Stimulated activated CD4-positive, alpha-beta T cell treated with anti-CD3 and anti-CD28 coated beads, Interleukin-12 subunit alpha, Interleukin-12 subunit beta, amount 100 ng/mL, for 24 hours (primary cell): ENCODE measurements around the gene PRTG.
"Not testable (repeated sequence)": the region's sequence is repeated elsewhere in the genome, so short reads cannot be mapped to it uniquely, and the experiment has no call there.

Experiments
- DNase-seq, 2 experiments: peaks; one replicate each; pipeline ENCODE4 v3.0.0-alpha.2; 2020; ENCODE audit warnings: low read depth in 2 of 2

Gene PRTG

GRCh38 chr15:55630858-55631257 lies 112.1 kb downstream of the PRTG start:
- no peak for DNase-seq

GRCh38 chr15:55628369-55628730 lies 114.6 kb downstream of the PRTG start:
- DNase-seq, result no peak

GRCh38 chr15:55627730-55628368 lies 115.1 kb downstream of the PRTG start:
- no peak for DNase-seq

GRCh38 chr15:55619783-55620182 lies 123.2 kb downstream of the PRTG start:
- DNase-seq, result no peak

- no peak for DNase-seq
Observed at GRCh38 chr15:55618387-55618786, 124.6 kb downstream of the PRTG start.

GRCh38 chr15:55615445-55615844 lies 127.5 kb downstream of the PRTG start:
- no peak for DNase-seq

GRCh38 chr15:55613727-55614126 lies 129.2 kb downstream of the PRTG start:
- DNase-seq, result no peak

- DNase-seq, result no peak
Observed at GRCh38 chr15:55606214-55606613, 136.7 kb downstream of the PRTG start.

- DNase-seq, result no peak
Observed at GRCh38 chr15:55601374-55601773, 141.6 kb downstream of the PRTG start.

- no peak for DNase-seq
Observed at GRCh38 chr15:55599439-55599838, 143.5 kb downstream of the PRTG start.

- DNase-seq, result not testable (repeated sequence)
Observed at GRCh38 chr15:55593019-55593418, 149.9 kb downstream of the PRTG start.

- DNase-seq, result no peak
Observed at GRCh38 chr15:55590788-55591187, 152.2 kb downstream of the PRTG start.

- DNase-seq, result no peak
Observed at GRCh38 chr15:55589287-55589686, 153.7 kb downstream of the PRTG start.

- DNase-seq, result no peak
Observed at GRCh38 chr15:55588815-55589115, 154.2 kb downstream of the PRTG start.

- peak in 1 of 2 experiments; percentile 24 for DNase-seq
Observed at GRCh38 chr15:55588070-55588814, 154.7 kb downstream of the PRTG start, which contains the start of gene PYGO1. Gene PYGO1 (minus strand): TSS chr15:55588345. CDS start chr15:55587883, 462 bp downstream.

- DNase-seq, result no peak
Observed at GRCh38 chr15:55587321-55588069, 155.5 kb downstream of the PRTG start.

GRCh38 chr15:55586808-55587207 lies 156.1 kb downstream of the PRTG start:
- no peak for DNase-seq

- no peak for DNase-seq
Observed at GRCh38 chr15:55576943-55577342, 166.0 kb downstream of the PRTG start.

- no peak for DNase-seq
Observed at GRCh38 chr15:55574096-55574495, 168.9 kb downstream of the PRTG start.

- no peak for DNase-seq
Observed at GRCh38 chr15:55573224-55573623, 169.7 kb downstream of the PRTG start.

- no peak for DNase-seq
Observed at GRCh38 chr15:55564347-55565145, 178.4 kb downstream of the PRTG start.

GRCh38 chr15:55562601-55563000 lies 180.4 kb downstream of the PRTG start:
- DNase-seq, result no peak
